ENCODE results near the gene GNG13. TPM values are rescaled to one million over a fixed set of nuclear protein-coding genes. Genes with fewer than 3 reads are reported as not detected.
A peak's percentile ranks its signal among the peaks of the same experiment; 100 is the strongest.
"Not testable (repeated sequence)": the region's sequence is repeated elsewhere in the genome, so short reads cannot be mapped to it uniquely, and the experiment has no call there.

The GNG13 gene
- total RNA-seq, 1 donor from 2014 or later, result not detected

- H3K9me3 ChIP-seq (ENCODE audit: low read depth), result no peaks in the 10 kb centered on the region
- H3K36me3 ChIP-seq, result no peaks in the 10 kb centered on the region
- Mint-ChIP-seq H3K4me1 (peaks cover 11% of the 10 kb centered on the region), H3K27me3 (ENCODE audit: insufficient read depth, low read depth) (peaks cover 9% of the 10 kb centered on the region), H3K36me3 (no peaks in the 10 kb centered on the region), H3K4me3 (peak overlapping the region; percentile 76), H3K9me3 (peaks cover 10% of the 10 kb centered on the region), H3K27ac (peak overlapping the region; percentile 97)
- peaks cover 7% of the 10 kb centered on the region for H3F3A ChIP-seq (ENCODE audit: low read depth)
- no peaks in the 10 kb centered on the region for H3K27me3 ChIP-seq
- no peak for DNase-seq (ENCODE audit: low spot score)
- H3K4me2 ChIP-seq, result no peak overlapping the region
- no peak overlapping the region for H2AFZ ChIP-seq (replicated peaks)
- peaks cover 8% of the 10 kb centered on the region for H3K4me1 ChIP-seq
- no peak for TF ChIP-seq CTCF (IDR thresholded peaks at IDR 0.05)
- TF ChIP-seq EZH2phosphoT487 (IDR thresholded peaks at IDR 0.05), result no peak
- TF ChIP-seq EZH2 (IDR thresholded peaks at IDR 0.05), result no peak
- no peaks in the 10 kb centered on the region for H4K20me1 ChIP-seq (ENCODE audit: low read depth)
- peak overlapping the region; percentile 30 for H3K27ac ChIP-seq
- no peak overlapping the region for H3K9ac ChIP-seq
- no peaks in the 10 kb centered on the region for H3K79me2 ChIP-seq (ENCODE audit: low read depth)
- no peak overlapping the region for H3K4me3 ChIP-seq
These were observed 41.2 kb downstream of the GNG13 start for GRCh38 chr16:759110-759910.

GRCh38 chr16:756428-756827 is 44.1 kb downstream of the GNG13 start:
- no peaks in the 10 kb centered on the region for H3K9me3 ChIP-seq (ENCODE audit: low read depth)
- peak overlapping the region; percentile 4 for H3K27ac Mint-ChIP-seq
- peaks cover 29% of the 10 kb centered on the region for H3K4me1 Mint-ChIP-seq
- no peaks in the 10 kb centered on the region for H3K36me3 Mint-ChIP-seq
- H3K27ac ChIP-seq, result no peak overlapping the region
- H3K4me3 ChIP-seq, result no peak overlapping the region
- no peak for TF ChIP-seq CTCF (IDR thresholded peaks at IDR 0.05)
- no peak for TF ChIP-seq EZH2 (IDR thresholded peaks at IDR 0.05)
- no peak for TF ChIP-seq EZH2phosphoT487 (IDR thresholded peaks at IDR 0.05)
- H4K20me1 ChIP-seq (ENCODE audit: low read depth), result no peaks in the 10 kb centered on the region
- H3K9ac ChIP-seq, result no peak overlapping the region
- H3K79me2 ChIP-seq (ENCODE audit: low read depth), result no peaks in the 10 kb centered on the region
- no peak overlapping the region for H3K4me2 ChIP-seq
- H3F3A ChIP-seq (ENCODE audit: low read depth), result peaks cover 17% of the 10 kb centered on the region
- H3K4me3 Mint-ChIP-seq, result peak overlapping the region; percentile 9
- no peak overlapping the region for H2AFZ ChIP-seq (replicated peaks)
- no peaks in the 10 kb centered on the region for H3K36me3 ChIP-seq
- H3K4me1 ChIP-seq, result peaks cover 16% of the 10 kb centered on the region
- peaks cover 11% of the 10 kb centered on the region for H3K27me3 Mint-ChIP-seq (ENCODE audit: insufficient read depth, low read depth)
- no peaks in the 10 kb centered on the region for H3K27me3 ChIP-seq
- DNase-seq (ENCODE audit: low spot score), result no peak
- H3K9me3 Mint-ChIP-seq, result peaks cover 10% of the 10 kb centered on the region

- no peaks in the 10 kb centered on the region for H3K36me3 ChIP-seq
- H3K79me2 ChIP-seq (ENCODE audit: low read depth), result no peaks in the 10 kb centered on the region
- Mint-ChIP-seq H3K9me3 (peaks cover 10% of the 10 kb centered on the region), H3K27ac (no peak overlapping the region), H3K27me3 (ENCODE audit: insufficient read depth, low read depth) (peaks cover 15% of the 10 kb centered on the region), H3K4me3 (no peak overlapping the region), H3K4me1 (peaks cover 38% of the 10 kb centered on the region), H3K36me3 (no peaks in the 10 kb centered on the region)
- DNase-seq (ENCODE audit: low spot score), result no peak
- H3K4me1 ChIP-seq, result peaks cover 22% of the 10 kb centered on the region
- no peak overlapping the region for H3K4me3 ChIP-seq
- no peaks in the 10 kb centered on the region for H3K27me3 ChIP-seq
- no peaks in the 10 kb centered on the region for H3K9me3 ChIP-seq (ENCODE audit: low read depth)
- H4K20me1 ChIP-seq (ENCODE audit: low read depth), result no peaks in the 10 kb centered on the region
- H3F3A ChIP-seq (ENCODE audit: low read depth), result peaks cover 26% of the 10 kb centered on the region
- H3K27ac ChIP-seq, result no peak overlapping the region
- TF ChIP-seq EZH2 (IDR thresholded peaks at IDR 0.05) (no peak), EZH2phosphoT487 (IDR thresholded peaks at IDR 0.05) (no peak), CTCF (IDR thresholded peaks at IDR 0.05) (no peak)
- no peak overlapping the region for H3K4me2 ChIP-seq
- no peak overlapping the region for H3K9ac ChIP-seq
- H2AFZ ChIP-seq (replicated peaks), result no peak overlapping the region
These were observed 45.9 kb downstream of the GNG13 start for GRCh38 chr16:754656-755055.

DNA sequence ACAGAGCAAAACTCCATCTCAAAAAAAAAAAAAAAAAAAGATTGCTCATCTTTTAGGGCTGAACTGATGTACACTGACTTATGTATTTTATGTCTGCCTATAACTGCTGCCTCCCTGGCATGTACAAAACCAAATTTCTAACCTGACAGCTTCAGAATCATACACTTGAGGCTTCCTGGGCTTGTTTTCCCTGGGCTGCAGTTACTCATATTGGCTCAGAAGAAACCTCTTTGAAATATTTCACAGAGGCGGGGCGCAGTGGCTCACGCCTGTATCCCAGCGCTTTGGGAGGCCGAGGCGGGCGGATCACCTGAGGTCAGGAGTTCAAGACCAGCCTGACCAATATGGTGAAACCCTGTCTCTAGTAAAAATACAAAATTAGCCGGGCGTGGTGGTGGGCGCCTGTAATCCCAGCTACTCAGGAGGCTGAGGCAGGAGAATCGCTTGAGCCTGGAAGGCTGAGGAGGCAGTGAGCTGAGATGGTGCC is 46.4 kb downstream of the GNG13 start:
- not testable (repeated sequence) for H2AFZ ChIP-seq (replicated peaks); H3K9me3 ChIP-seq (ENCODE audit: low read depth); H3K4me3 ChIP-seq; H3K9ac ChIP-seq; H3K27ac ChIP-seq; H4K20me1 ChIP-seq (ENCODE audit: low read depth); H3K36me3 ChIP-seq; H3K27me3 ChIP-seq; H3K79me2 ChIP-seq (ENCODE audit: low read depth); H3K27ac Mint-ChIP-seq; H3K36me3 Mint-ChIP-seq; H3K4me2 ChIP-seq; DNase-seq (ENCODE audit: low spot score); H3K4me3 Mint-ChIP-seq
- Mint-ChIP-seq H3K9me3 (peaks cover 10% of the 10 kb centered on the region), H3K4me1 (peaks cover 37% of the 10 kb centered on the region), H3K27me3 (ENCODE audit: insufficient read depth, low read depth) (peaks cover 13% of the 10 kb centered on the region)
- H3K4me1 ChIP-seq, result peaks cover 22% of the 10 kb centered on the region
- peaks cover 21% of the 10 kb centered on the region for H3F3A ChIP-seq (ENCODE audit: low read depth)
